ENCODE data around the gene LRCH1.

GRCh38 chr13:46683676-46684260 lies 130.8 kb downstream of the LRCH1 start:
- TF ChIP-seq CTCF (conservative IDR thresholded peaks at IDR 0.05; ENCODE audit: low read depth in 2 of 2), result no peak
- TF ChIP-seq POLR2AphosphoS5 (IDR thresholded peaks at IDR 0.05; ENCODE audit: low read depth), result no peak
